Ureter (tissue), 1 donor: ENCODE measurements around the gene GALNT9. TPM values are rescaled to one million over a fixed set of nuclear protein-coding genes. Genes with fewer than 3 reads are reported as not detected.

Experiments
- DNase-seq: peaks from one replicate; pipeline ENCODE4 v3.0.0-alpha.2; 2020; ENCODE audit warnings: low spot score
- total RNA-seq: library from RNA; stranded (reverse); gene quantifications from one replicate; pipeline ENCODE4 v1.2.4, GENCODE V29; 2023
- donor health status: DM: yes; HTN: yes; CAD: no.

GALNT9 gene
- total RNA-seq, 1 donor from 2014 or later, result 0.44 TPM

GRCh38 chr12:132215299-132215989 is 113.9 kb downstream of the GALNT9 start:
- DNase-seq, result no peak

DNA sequence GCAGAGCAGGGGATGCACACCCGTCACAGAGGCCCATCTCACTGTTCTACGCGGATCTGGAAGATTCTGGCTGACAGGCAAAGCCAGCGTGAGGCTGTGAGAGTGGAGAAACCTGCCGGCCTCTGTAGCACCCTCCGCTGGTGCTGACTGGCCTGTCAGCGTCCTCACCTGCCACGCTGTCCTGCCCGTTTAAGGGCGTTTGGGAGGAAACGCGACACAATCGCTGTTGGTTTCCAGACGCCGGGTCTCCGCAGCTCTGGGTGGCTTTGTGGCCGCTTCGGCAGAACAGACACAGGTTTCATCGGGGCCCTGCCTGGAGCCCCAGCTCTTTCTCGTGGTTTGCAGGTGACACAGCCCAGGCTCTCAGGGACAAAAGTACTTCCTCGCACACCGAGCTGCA is 114.5 kb downstream of the GALNT9 start:
- no peak for DNase-seq

GRCh38 chr12:132214161-132214476 is 115.3 kb downstream of the GALNT9 start:
- no peak for DNase-seq

DNA sequence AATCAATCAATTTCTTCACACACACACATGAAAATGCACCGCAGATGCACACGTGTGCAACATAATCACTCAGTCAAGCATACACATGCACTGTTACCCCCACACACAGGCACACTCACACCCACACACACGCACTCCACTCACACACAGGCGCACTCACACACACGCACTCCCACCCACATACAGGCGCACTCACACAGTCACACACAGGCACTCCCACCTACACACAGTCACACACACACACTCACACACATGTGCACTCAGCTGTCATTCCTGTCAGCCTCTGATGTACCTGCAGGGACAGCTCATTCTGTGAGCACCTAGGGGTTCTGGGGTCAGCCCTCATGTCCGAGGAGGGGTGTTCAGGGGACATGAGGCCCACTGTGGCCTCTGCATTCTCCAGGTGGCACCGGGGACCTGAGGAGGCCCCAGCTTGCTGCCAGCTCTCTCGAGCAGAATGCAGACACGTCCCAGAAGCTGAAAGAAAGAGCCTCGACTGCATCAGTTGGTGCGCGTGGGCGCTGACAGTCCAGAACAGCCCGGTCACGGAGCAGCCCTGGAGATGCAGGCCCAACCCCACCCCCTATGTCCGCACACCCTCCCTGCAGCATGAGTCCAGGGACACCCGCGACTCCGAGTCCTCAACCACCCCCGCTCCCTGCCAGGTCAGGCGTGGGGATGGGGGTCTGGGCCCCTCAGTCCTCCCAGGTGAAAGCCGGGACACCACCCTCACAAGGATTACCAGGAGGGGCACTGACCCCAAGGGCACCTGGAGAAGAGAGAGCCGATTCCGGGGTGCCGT is 115.8 kb downstream of the GALNT9 start:
- no peak for DNase-seq

GRCh38 chr12:132211816-132212215 is 117.6 kb downstream of the GALNT9 start:
- DNase-seq, result no peak

DNA sequence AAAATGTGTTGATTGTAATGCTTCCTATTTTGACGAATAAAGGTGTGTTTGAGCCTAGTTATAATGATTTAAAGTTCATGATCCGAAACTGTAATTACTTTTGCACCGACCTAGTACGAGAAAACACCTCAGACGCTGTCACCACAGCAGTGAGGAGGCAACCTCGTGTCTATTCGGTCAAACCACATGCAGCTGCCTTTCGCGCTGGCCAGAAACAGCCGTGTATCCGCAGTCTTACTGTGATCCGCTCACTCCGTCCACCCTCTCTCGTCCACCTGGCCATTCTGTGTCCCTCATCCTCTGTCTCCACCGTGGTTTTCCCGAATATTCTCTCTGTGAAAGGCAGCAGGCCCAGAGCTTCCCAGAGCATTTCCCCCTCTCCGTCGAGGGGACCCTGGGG is 118.1 kb downstream of the GALNT9 start:
- DNase-seq, result no peak

DNA sequence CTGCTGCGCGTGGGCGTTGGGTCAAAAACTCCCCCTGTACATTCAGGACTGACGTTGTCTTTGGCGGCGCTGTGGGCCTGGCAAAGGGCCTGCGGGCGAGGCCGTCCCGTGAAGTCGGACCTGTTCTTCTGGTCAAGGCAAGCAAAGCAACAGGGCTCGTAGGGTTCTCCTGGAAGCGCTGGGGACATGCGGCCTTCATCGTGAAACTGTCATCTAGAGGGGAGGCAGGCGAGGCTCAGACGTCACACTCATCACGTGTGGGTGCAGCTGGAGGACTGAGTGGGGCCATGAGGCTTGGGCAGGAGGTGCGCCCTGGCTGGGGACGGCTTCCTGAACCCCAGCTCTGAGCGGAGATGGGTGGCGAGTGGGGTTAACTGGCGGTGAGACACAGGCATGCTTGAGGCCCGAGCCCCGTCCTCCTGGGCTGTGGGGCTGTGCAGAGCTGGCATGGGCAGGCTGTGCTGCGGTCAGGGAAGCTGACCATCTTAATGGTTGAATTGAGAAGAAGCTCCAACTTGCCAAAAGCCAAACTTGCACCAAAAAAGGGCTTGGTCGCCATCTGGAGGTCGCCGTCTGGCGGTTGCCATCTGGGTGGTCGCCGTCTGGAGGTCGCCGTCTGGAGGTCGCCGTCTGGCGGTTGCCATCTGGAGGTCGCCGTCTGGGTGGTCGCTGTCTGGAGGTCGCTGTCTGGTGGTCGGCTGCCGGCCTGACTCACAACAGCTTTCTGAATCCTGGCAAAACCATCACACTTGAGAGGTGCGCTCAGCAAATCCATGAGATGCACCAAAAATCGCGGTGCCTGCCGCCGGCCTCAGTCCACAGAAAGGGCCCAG is 119.0 kb downstream of the GALNT9 start:
- DNase-seq, result no peak

- DNase-seq, result no peak
Measured at GRCh38 chr12:132209619-132210222, 119.7 kb downstream of the GALNT9 start.

DNA sequence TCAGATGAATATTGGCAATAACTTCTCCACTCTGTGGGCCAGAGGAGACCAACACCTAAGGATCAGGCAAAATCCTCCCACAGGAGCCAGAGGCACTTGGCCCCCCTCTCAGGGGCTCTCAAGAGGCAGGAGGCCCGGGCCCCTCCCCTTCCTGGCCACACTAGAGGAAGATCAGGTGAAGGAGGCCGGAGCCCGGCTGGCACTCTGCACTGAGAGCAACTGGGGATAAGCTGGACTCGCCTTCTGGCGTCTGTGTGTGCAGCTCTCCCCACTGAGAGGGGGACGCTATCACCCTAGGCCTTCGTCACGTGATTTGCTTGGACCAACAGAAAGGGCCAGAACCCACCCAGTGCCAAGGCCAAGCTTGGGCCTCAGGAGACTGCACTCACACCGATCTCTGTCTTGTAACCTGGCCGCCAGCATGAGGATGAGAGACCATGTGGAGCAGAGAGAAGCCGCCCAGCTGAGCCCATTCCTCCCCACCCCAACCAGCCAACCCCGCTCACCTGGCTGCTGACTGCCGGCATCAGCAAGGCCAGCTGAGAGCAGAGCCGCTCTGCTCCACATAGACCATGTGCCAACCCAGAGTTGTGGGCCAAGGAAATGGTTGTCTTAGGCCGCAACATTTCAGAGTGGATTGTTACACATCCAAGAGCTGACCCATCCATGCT is 121.1 kb downstream of the GALNT9 start:
- no peak for DNase-seq

- no peak for DNase-seq
Measured at GRCh38 chr12:132207083-132207775, 122.2 kb downstream of the GALNT9 start.

DNA sequence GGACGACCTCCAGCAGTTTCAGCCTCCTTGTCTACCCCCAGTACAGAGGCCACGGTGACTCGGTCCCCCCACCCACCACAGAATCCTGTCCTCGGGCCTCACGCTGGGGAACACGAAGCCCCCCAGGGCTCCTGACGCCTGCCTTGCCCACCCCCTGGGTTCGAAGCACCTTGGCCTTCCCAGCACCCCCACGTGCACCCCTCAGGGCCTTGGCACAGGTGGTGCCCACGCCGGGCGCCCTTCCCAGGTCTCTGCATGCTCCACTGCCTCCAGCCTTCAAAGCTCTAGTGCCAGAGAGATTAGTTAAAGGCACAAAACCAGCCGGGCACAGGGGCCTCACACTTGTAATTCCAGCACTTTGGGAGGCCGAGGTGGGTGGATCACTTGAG is 123.3 kb downstream of the GALNT9 start:
- no peak for DNase-seq

- no peak for DNase-seq
Measured at GRCh38 chr12:132205271-132206045, 123.9 kb downstream of the GALNT9 start.

DNA sequence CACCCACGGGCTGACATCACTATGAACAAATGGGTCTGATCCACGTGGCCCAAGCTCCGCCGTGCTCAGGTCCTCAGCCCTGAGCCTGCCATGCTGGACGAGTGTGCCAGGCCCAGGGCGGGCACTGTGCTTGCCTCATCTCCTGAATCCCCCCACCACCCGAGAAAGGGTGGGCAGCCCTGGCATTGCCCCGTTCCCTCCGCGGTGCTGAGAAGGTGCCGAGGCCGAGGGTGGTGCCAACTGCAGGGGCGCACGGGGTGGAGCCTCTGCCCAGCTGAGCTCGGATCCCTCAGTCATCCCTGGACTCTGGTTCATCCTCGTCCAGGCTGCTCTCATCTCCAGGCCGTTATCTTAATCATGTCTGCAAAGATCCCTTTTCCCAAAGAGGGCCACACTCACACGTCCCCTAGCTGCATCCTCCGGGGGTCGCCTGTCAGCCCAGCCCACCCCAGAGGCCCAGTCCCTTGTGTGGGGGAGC is 124.6 kb downstream of the GALNT9 start:
- DNase-seq, result no peak

DNA sequence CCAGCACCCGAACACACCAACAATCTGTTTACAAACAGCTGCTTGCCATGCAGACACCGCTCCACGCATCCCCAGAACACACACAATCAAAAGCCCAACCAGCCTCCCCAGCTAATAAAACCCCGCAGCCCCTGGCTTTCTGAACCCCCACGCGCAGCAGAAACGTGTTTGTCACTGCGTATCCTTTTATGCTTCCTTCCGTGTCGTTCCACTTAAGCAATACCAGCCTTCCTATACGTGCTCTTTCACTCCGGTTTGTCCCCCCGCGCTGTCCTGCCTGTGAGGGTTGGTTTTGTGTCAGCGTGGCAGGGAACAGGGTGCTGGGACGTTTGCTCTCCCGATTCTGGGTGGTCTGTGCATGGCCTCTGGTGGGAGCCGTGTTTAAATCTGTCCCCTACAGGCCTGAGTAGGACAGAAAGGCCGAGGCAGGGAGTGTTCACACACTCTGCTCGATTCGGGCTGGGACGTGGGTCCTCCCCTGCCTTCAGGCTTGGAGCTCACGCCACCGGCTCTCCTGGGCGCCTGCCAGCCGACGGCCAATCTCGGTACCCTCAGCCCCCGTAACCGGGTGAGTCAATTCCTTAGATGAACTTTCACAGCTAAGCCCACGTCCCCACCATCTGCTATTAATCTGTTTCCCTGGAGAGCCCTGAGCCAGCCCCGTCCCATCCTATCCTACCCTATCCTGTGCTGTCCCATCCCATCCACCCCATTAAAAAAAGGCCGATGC is 125.2 kb downstream of the GALNT9 start:
- no peak for DNase-seq

DNA sequence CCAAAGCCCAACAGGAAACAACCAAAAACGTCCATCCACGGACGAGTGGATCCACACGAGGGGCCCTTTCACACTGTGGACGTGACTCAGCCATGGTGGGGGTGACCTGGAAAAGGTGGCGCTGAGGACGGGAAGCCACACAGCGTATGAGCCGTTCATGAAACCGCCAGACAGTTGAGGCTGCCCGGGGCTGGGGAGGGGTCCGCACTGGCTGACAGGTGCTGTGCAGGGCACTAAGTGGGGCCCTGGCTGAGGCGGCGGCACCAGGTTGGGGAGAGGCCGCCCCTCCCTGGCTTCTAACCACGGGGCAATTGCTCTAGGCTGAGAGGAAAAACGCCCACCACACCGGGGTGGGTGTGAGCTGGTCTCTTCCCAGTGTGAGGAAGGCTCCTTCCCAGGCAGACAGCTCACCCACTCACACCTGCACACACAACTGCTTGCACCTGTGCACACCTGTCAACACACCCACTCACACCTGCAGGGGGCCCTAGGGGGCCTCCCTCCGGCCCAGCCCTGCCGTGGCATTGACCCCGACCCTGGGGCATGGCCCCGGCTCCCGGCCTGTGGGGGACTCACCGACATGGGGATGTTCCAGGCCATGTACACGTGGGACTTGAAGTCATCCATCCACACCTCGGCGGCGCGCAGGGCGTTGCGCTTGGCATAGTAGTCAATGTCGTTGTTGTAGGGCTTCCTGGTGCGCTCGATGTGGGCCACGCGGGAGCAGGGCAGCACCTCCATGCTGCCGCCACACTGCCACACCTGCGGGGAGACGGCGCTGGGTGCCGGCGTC is 126.3 kb downstream of the GALNT9 start:
- DNase-seq, result no peak

DNA sequence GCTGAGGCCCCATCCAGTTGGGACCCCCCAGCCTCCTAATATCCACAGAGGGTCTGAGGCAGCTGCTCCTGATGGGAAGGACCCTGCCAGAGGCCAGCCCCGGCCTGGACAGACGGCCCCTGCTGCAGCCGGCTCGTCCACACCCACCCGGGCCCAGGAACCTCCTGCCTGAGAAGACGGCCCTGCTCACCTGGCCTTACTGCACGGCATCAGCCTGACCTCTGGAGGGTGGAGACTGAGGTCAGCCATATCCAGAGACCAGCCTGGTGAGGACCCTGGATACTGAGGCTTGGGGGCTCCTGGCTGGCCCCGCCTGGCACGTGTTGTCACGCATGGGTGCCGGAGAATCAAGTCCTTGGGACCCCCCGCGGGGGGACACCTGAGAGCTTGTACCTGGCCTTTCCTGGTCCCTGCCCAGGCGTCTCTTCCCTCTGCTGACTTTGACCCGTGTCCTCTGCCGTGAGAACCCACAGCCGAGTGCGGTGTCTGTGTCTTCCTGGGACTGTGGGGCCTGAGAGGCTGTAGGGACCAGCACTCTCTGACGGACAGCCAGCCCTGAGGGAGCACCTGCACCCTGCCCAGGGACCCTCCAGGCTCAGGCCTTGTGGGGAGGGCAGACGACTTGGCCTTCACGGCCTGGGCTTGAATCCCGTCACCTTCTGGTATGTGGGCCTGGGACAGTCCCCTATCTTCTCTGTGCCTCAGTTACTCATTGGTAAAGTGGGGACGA is 127.8 kb downstream of the GALNT9 start:
- no peak for DNase-seq

DNA sequence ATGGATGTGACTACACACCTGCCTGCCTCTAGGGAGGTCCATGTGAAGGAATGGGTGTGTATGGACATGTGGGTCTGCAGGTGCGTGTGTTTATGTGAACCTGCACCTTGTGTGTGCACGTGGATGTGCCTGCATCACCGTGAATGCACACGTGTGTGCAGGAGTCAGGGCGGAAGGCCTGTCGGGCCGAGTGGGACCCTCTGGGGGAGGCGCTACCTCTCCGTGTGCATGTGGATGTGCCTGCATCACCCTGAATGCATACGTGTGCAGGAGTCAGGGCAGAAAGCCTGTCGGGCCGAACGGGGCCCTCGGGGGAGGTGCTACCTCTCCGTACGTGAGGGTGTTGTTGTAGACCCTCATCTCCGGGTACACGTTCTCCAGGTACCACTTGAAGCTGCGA is 128.6 kb downstream of the GALNT9 start:
- no peak for DNase-seq
